Measurements from ENCODE around the gene TFEB.

DNA sequence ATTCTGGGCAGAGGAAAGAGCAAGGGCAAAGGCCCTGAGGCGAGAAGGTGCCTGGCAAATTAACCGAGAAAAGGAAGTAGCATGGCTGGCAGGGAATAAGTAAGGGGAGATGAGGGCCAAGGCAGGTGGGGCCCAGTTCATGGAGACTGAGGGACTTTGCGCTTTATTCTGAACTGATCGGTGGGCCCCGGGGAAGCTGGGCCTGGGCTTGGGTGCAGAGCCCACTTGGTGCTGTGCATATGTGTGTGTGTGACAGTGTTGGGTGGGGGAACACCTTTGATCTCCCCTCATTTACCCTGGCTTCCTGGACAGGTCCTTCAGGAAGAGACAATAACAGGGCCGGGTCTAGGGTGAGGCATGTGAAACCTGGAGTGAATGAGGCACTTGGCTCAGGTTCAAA is 100.0 kb downstream of the TFEB start:
- TF ChIP-seq, protein P1, sequence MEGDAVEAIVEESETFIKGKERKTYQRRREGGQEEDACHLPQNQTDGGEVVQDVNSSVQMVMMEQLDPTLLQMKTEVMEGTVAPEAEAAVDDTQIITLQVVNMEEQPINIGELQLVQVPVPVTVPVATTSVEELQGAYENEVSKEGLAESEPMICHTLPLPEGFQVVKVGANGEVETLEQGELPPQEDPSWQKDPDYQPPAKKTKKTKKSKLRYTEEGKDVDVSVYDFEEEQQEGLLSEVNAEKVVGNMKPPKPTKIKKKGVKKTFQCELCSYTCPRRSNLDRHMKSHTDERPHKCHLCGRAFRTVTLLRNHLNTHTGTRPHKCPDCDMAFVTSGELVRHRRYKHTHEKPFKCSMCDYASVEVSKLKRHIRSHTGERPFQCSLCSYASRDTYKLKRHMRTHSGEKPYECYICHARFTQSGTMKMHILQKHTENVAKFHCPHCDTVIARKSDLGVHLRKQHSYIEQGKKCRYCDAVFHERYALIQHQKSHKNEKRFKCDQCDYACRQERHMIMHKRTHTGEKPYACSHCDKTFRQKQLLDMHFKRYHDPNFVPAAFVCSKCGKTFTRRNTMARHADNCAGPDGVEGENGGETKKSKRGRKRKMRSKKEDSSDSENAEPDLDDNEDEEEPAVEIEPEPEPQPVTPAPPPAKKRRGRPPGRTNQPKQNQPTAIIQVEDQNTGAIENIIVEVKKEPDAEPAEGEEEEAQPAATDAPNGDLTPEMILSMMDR (conservative IDR thresholded peaks at IDR 0.05) = no peak
- TF ChIP-seq EZH2 (IDR thresholded peaks at IDR 0.05; ENCODE audit: low read depth) = no peak
